Activated B cell treated with CpG ODN at 0.5 μM for 24 hours (primary cell): Measurements from ENCODE around the gene NCR1. TPM values are rescaled to one million over a fixed set of nuclear protein-coding genes. Genes with fewer than 3 reads are reported as not detected.
"Not testable (repeated sequence)": the region's sequence is repeated elsewhere in the genome, so short reads cannot be mapped to it uniquely, and the experiment has no call there.

Experiments
- ATAC-seq: fragments of 200-7000 bp; cut with Tn5 transposase; one replicate; pipeline ENCODE4 v1.10.0; 2021; ENCODE audit warnings: low read depth, mild to moderate bottlenecking, moderate library complexity
- CTCF ChIA-PET: fragments of 350-600 bp; sonication (Branson Sonifier 250); formaldehyde crosslinking; loops from one replicate; lab custom pipeline; 2021; ENCODE audit warnings: antibody characterized with exemption; lab: Charles Lee
- POLR2A ChIA-PET: fragments of 350-600 bp; sonication (Branson Sonifier 250); formaldehyde crosslinking; loops from one replicate; lab custom pipeline; 2021; ENCODE audit warnings: antibody characterized with exemption; lab: Charles Lee
- DNase-seq: peaks from one replicate; pipeline ENCODE4 v3.0.0; 2022
- H3K27ac Mint-ChIP-seq: one replicate; pipeline ENCODE4 v1.8.0; 2020; ENCODE audit warnings: mixed read lengths
- H3K27me3 Mint-ChIP-seq: one replicate; pipeline ENCODE4 v1.8.0; 2021; ENCODE audit warnings: mixed read lengths
- H3K36me3 Mint-ChIP-seq: one replicate; pipeline ENCODE4 v1.8.0; 2021; ENCODE audit warnings: low read depth, mixed read lengths
- H3K4me1 Mint-ChIP-seq: one replicate; pipeline ENCODE4 v1.8.0; 2021; ENCODE audit warnings: mixed read lengths
- H3K4me3 Mint-ChIP-seq: one replicate; pipeline ENCODE4 v1.8.0; 2020; ENCODE audit warnings: mild to moderate bottlenecking, mixed read lengths
- H3K9me3 Mint-ChIP-seq: one replicate; pipeline ENCODE4 v1.8.0; 2020; ENCODE audit warnings: mixed read lengths
- CTCF ChIP-seq: fragments of 200-600 bp; IDR thresholded peaks from one replicate; pipeline ENCODE4 v1.8.0; 2022; ENCODE audit warnings: antibody characterized with exemption, mild to moderate bottlenecking
- intact Hi-C: fragments of 100-400 bp; cut with micrococcal nuclease; formaldehyde crosslinking; loops from one replicate; pipeline ENCODE4 v1.15.1; 2024
- total RNA-seq: library from RNA; stranded (reverse); gene quantifications from 2 replicates; pipeline ENCODE4 v1.2.3, GENCODE V29; 2022

Gene NCR1
- total RNA-seq, 1 donor from 2014 or later = not detected

- ChIA-PET POLR2A (interaction anchor here (0.7 to 1.2 kb wide), 2 partner anchors 10 to 306 kb away, joined by 4 to 7 read pairs; no protein-coding TSS in a partner anchor), CTCF (no interaction called here)
- no peaks in the 10 kb centered on the region for H3K36me3 Mint-ChIP-seq
- intact Hi-C loops = no loop called here
- TF ChIP-seq CTCF = no peak
- H3K27me3 Mint-ChIP-seq = peaks cover 2% of the 10 kb centered on the region
- DNase-seq = no peak
- no peak overlapping the region for H3K4me3 Mint-ChIP-seq
- peaks cover 22% of the 10 kb centered on the region for H3K4me1 Mint-ChIP-seq
- H3K9me3 Mint-ChIP-seq = no peaks in the 10 kb centered on the region
- ATAC-seq = peak; percentile 85
- H3K27ac Mint-ChIP-seq = peak overlapping the region; percentile 46
Measured at GRCh38 chr19:54949412-54949811, 43.5 kb downstream of the NCR1 start.

GRCh38 chr19:54950580-54950979 is 44.6 kb downstream of the NCR1 start:
- H3K27ac Mint-ChIP-seq, DNase-seq, H3K36me3 Mint-ChIP-seq, CTCF ChIA-PET, H3K9me3 Mint-ChIP-seq, H3K27me3 Mint-ChIP-seq, intact Hi-C loops, ATAC-seq: not testable (repeated sequence)
- POLR2A ChIA-PET = interaction anchor here (1.3 kb wide), 1 partner anchor 112 kb away, joined by 3 read pairs; the partner anchor contains the start of gene RDH13
- H3K4me1 Mint-ChIP-seq = peaks cover 22% of the 10 kb centered on the region
- H3K4me3 Mint-ChIP-seq = peak overlapping the region; percentile 33

GRCh38 chr19:54952591-54953344 is 46.8 kb downstream of the NCR1 start:
- Mint-ChIP-seq H3K9me3 (no peaks in the 10 kb centered on the region), H3K27ac (no peak overlapping the region), H3K36me3 (no peaks in the 10 kb centered on the region), H3K4me1 (peaks cover 23% of the 10 kb centered on the region), H3K4me3 (no peak overlapping the region), H3K27me3 (peaks cover 2% of the 10 kb centered on the region)
- ChIA-PET POLR2A (no interaction called here), CTCF (no interaction called here)
- intact Hi-C loops = no loop called here
- TF ChIP-seq CTCF = no peak
- no peak for ATAC-seq
- no peak for DNase-seq

- H3K36me3 Mint-ChIP-seq, POLR2A ChIA-PET, H3K27me3 Mint-ChIP-seq, H3K4me3 Mint-ChIP-seq, H3K9me3 Mint-ChIP-seq, H3K27ac Mint-ChIP-seq, CTCF ChIA-PET, DNase-seq, intact Hi-C loops, ATAC-seq: not testable (repeated sequence)
- peaks cover 28% of the 10 kb centered on the region for H3K4me1 Mint-ChIP-seq
Measured at GRCh38 chr19:54953345-54953713, 47.4 kb downstream of the NCR1 start.

GRCh38 chr19:54955376-54955775 is 49.4 kb downstream of the NCR1 start:
- Mint-ChIP-seq H3K4me1 (peaks cover 34% of the 10 kb centered on the region), H3K36me3 (no peaks in the 10 kb centered on the region), H3K9me3 (no peaks in the 10 kb centered on the region), H3K4me3 (no peak overlapping the region), H3K27me3 (peaks cover 2% of the 10 kb centered on the region), H3K27ac (no peak overlapping the region)
- ChIA-PET CTCF (no interaction called here), POLR2A (no interaction called here)
- ATAC-seq (no peak), DNase-seq (no peak)
- TF ChIP-seq CTCF = no peak
- intact Hi-C loops = no loop called here

GRCh38 chr19:54959840-54960239 is 53.9 kb downstream of the NCR1 start:
- H3K4me3 Mint-ChIP-seq = peak overlapping the region; percentile 74
- no peak for DNase-seq

More at GRCh38 chr19:54959840-54960239, 53.9 kb downstream of the NCR1 start:
- intact Hi-C loops = loop anchor here (1.0 to 2.0 kb wide), 2 partner anchors 47 to 496 kb away; no protein-coding TSS in a partner anchor
- POLR2A ChIA-PET = interaction anchor here (0.7 to 2.2 kb wide), 3 partner anchors 10 to 22 kb away, joined by 3 to 13 read pairs (median 7); partner anchors contain the start of gene NLRP7
- no peaks in the 10 kb centered on the region for H3K36me3 Mint-ChIP-seq
- peak; percentile 76 for ATAC-seq
- peaks cover 25% of the 10 kb centered on the region for H3K4me1 Mint-ChIP-seq
- H3K9me3 Mint-ChIP-seq = no peaks in the 10 kb centered on the region
- no peaks in the 10 kb centered on the region for H3K27me3 Mint-ChIP-seq
- CTCF ChIA-PET = no interaction called here
- TF ChIP-seq CTCF = no peak
- H3K27ac Mint-ChIP-seq = peak overlapping the region; percentile 82
